Stimulated activated CD4-positive, alpha-beta T cell treated with anti-CD3 and anti-CD28 coated beads, Interleukin-1b, Interleukin-23, amount 100 ng/mL, for 1 hour (primary cell): Measurements from ENCODE around the gene ARID2.

Source experiments
- DNase-seq, 2 donors: peaks; one replicate each; pipeline ENCODE4 v3.0.0-alpha.2; 2020; ENCODE audit warnings: low read depth in 2 of 2

The ARID2 gene

DNA sequence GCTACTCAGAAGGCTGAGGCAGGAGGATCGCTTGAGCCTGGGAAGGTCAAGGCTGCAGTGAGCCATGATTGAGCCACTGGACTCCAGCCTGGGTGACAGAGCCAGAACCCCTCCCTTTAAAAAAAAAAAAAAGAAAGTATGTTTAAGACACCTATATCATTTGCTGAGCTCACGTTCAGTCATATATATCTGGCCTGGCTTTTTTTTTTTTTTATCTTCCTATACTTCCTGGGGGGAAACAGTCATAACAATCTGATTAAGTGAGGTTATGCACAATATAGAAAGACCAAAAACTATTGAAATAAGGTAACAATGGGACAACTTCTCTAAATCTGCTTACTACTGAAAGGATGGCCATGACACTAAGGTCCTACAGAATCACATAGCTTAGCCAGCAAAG lies 9.4 kb upstream of the ARID2 start:
- DNase-seq, result no peak

DNA sequence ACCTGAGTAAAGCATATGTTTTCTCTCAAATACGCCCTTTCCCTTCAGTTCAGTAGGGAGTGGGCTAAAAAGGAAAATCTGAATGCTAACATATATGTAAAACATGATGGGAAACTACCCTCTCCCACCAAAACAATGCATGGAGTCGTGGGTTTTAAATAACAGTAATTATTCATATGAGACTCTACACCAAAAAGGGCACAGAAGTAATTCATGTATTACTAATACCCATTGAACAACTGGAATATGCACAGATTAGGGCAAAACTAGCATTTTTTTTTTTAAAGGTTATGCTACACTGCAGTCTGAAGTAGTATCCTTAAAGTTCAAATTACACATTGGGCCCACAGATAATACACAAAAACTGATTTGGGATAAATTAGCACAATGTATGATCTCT lies 8.1 kb upstream of the ARID2 start:
- DNase-seq, result no peak

DNA sequence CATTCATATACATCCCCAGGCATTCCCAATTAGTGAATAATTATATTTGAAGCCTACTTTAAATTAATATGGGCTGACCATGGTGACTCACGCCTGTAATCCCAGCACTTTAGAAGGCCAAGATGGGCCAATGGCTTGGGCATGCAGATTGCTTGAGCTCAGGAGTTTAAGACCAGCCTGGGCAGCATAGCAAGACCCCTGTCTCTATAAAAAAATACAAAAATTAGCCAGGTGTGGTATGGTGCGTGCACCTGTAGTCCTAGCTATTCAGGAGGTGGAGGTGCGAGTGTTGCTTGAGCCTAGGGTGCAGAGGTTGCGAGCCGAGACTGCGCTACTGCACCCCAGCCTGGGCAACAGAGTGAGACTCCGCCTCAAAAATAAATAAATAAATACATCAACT lies 7.6 kb upstream of the ARID2 start:
- no peak for DNase-seq

DNA sequence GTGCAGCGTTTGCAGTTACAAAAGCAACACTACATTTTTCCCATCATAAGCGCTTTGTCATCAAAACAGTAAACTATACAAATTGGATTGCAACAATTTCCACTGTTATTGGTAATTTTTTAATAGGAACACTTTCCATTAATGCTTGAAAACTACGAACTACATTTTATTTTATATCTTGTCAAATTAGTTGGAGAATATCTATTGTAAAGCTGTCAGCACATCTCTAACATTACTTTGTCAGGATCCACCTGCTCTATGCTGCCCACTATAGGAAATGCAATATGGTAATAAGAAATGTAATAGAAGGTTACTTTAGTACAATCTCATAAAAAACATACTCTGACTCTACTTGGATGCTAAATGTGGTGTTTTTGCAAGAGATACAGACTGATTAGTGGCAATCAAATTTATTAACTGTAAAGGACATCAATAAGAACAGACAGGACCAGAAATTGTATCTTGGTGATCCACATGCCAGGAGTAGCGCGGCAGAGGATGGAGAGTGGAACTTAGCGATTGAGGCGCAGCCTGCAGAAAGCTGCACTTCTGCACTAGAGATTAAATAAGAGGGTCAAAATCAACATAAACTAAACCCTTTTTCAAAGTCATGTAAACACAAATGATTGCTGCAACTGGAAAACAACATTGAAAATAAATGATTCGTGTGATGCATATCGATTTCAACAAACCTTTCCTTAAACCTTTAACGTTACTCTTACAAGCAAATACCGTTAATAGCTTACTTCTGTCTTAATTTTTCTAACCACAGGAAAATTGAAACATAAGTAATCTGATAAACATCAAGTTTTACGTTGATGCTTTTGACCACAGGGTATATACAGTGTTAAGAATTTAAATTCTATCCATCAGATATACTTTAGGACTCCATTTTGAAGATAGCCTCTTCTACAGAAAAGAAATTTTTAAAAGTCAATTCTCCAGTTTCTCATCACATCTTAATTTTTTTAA lies 3.6 kb upstream of the ARID2 start:
- no peak for DNase-seq

DNA sequence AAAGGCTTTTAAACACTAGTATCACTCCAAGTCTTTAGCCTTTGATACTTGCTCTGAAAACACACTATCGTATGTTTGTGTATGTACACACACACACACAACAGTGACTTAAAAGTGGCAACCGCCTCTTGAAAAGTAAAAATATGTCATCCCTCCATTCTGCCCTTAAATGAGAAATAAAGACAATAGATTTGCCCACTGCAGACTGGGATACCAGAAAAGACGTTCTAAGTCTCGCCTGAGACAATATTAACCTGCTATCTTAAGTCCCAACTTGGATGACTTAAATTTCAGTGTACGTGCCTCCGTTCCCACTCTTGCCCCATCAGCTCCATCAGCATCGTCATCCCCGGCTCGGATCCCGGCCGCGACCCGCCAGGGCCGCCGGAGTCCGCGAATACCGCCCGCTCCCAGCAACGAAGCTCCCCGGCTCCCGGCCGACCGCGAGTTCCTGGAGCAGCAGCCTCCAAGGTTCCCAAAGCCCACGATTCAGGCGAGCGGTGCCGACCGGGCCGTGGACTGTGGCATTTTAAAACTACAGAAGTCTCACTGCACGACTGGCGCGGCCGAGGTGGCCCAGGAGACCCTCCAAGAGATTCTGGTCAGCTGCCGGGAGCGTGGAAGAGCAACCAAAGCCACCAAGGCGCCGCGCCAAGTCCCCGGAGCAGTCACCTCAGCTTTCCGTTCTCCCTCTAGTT lies 2.8 kb upstream of the ARID2 start:
- DNase-seq, result no peak

DNA sequence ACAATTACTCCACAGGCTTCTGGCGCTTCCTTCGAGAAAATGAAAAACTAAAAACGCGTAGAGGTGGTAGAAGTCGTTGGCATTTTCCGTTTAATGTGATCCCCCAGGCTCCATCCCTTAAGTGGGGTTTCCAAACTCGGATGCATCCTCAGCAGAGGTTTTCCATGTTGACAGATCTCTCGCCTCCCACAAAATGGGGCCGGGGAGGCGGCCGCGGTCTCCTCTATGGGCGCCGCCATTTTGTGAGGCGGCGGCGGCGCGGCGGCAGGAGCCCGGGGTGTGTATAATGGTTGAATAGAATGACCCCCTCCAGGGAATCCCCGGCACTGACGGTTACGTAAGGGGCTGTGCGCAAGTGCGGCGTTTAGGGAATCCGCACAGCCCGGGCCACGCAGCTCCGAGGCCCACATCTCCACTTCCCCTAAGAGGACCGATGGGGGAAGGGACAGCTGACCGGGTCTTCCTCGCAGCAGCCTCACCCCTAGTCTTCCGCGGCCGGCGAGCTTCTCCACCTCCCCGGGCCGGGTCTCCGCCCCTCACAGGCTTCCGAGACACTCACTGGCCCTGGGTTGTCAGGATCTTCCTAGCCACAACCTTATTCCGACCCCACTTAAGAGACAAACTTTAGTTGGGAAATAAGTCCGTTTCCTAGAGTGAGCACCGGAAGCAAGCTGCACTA lies 2.1 kb upstream of the ARID2 start:
- DNase-seq, result peak; percentile 70 to 73

DNA sequence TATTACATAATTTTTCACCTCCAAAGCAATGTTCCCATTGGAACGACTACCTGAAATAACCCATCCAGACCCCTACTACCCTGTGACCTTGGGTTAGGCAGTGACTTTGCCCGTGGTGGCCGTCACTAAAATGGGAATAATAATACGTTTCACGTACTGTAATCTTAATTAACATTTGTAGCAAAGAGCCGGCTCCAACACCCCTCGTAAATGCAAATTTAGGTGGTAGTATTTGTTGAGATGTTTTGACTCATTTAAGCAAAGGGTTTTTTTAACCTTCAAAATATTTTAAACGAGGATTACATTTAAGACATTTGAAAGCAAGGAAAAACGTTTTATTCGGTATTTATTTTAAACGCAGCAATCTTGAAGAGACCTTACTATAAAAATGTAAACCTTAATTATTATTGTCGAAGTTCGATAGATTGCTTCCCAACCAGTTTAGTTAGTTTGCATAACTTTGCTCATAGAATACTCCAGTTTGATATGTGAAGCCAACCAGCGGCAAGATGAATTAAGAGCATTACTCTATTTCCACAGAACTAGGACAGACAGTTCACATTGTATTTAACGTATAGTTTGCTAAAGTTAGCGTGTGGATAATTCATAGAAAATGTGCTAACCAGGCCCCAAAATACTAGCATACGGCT lies 1.4 kb upstream of the ARID2 start:
- no peak for DNase-seq

DNA sequence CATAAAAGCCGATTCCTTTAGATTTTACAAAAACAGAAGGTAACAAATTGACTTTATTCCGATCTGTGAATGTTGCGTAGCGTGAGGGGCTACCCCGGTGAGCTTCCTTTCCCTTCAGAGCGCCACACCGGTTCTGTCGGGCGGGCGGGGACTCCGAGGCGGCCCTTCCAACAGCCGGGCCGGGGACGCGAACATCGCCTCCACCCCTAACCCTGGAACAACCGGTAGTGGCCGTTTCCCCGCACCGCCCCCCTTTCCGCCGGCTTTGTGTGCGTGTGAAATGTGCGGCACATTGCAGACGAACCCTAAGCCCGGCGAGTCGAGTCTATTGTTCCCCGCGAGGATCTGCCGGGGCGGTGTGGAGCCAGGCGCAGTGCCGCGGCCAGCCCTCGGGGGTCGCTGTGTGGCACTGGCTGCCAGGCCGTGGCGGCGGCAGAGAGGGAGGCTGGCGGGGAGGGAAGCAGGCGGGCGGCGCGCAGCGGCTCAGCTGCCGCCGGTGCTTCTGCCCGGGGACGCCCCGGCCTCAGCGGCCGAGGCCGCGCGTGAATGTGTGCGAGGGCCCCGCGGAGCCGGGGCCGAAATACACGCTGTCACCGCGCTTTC lies 775 bp upstream of the ARID2 start:
- DNase-seq, result peak; percentile 86 to 94

DNA sequence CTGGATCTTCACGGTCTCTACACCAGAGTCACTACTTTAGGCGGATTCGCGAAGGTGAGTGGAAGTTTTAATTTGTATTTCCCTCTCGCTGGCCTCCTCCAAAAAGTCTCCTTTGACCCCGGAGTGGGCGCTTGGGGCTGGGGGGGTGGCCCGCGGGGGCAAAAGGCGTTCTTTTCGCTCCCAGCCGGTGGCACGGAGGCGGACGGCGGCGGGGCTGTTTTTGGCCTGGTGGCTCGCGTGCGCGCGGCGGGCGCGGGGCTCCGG lies 510 bp downstream of the ARID2 start:
- DNase-seq, result no peak

DNA sequence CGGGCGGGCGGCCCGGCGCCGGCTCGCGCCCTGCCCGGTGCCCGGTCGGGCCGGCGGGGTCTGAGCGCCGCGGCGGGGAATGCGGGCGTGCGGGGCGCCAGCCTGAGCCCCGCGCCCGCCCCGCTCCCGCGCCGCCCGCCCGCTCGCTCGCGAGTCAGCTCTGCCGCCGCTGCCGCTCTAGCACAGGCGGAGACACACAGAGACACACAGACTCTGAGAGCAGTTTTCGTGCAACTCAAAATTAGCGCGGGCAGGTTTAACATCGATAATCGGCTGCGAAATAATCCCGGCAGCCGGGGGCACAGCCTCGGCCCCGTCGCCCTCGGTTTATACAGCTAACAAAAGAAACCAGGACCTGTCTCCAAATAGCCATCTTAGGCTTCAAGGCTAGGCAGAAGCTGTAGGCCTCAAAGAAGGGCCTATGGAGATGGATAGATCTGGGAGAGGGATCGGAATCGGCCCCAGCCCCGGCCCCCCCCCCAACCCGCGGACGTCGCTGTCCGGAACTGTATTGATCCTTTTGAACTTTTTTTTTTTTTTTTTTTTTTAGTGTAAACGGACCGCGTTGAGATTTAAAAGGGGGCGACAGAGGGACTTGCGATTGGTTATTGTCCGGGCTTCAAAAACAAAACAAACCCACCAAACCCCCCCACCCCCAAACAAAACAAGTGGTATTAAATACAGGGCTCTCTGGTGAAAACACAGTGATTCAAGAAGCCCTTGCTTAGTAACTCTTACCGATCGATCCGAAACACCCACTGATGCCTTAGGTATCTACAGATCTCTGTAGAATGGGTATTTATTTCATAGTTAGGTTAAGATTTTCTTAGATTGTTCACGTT lies 1.1 kb downstream of the ARID2 start:
- DNase-seq, result peak in 1 of 2 donors; percentile 29

DNA sequence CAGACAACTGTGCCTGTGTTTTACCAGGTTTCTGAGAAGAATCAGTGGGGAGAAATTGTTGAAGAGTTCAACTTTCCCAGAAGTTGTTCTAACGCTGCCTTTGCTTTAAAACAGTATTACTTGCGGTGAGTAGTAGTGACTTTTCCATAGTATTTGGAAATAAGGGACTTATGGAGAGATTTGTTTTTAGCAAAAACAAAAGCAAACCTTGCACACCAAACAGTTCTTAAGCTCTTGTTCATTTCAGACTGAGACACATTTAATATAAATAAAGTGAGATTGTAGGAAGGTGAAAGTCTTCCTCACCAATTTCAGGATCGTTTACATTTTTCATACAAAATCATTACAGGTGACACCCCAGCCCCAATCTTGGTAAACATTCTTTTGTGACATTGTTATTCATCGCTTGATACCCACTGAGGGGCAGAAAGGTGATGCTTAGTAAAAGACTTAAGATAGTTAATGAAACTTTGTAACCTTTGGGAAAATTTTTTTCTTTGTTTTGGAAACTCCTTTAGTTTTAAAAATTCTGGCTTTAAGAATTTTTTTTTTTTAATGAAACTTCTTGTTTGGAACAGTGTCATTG lies 1.8 kb downstream of the ARID2 start:
- no peak for DNase-seq

DNA sequence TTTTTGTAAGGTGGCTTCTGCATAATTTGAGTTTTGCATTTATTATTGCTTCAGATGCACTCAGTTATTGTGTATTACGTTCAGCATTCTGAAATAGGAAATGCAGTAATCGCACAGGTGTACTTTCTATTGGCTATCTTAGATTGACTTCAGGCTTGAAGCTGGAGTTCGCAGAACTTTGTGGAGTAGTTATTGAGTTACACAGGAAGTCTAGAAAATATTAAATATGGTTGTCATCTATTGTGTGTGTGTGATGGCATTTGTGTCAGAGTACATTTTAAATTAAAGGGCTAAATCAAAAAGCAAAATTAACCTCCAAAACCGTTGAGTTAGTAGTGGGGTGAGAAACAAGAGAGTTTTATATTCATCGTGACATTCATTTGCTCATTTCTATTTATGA lies 2.7 kb downstream of the ARID2 start:
- no peak for DNase-seq

DNA sequence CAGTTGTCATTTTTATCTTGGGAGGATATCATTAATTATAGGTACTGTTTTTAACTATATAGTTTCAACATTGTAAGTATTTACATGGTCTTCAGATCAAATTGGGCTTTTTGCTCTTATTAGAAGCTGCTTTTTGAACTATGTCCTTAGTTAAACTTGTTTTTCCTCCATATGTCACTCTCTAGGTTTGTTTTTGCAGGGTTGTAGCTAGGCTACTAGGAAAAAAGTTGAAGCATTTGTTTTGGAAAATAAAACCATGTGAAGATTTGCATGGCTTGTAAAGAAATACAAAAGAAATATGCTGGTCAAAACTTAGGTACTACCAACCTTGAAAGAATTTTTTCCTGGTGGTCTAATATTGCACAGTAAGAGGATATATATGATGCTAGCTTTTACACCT lies 3.4 kb downstream of the ARID2 start:
- no peak for DNase-seq

DNA sequence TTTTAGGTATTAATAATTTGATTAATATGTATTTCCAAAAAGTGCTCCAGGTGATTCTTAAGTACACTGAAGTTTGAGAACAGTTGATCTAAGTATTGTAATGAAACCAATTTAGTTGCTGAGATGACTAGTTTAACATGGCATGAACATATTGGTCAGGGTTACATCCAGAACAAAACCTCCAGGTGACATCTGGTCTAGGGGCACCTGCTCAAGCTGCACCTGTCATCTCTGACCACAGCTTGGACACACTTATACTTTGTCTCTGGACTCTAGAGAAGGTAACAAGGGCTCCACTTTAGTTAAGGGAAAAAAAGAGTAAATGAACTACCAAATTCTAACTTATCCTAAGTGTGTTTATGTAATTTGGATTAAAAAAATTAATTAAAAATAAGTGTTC lies 8.1 kb downstream of the ARID2 start:
- DNase-seq, result no peak

DNA sequence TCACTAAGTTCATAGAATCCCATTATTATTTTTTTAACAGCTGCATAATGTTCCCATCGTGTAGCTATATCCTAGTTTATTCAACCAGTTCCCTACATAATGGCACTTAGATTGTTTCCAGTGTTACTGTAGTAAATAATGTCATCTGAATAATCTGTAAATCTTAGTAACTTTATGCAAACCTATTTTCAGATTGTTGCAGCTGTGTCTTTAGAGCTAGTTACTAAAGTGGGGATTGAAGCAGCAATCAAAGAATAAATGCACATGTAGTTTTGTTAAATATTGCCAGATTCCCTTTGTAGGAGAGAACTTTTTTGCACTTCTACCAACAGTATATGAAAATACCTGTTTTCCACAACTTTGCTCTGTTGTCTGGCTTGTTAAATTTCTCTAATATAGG lies 13.1 kb downstream of the ARID2 start:
- DNase-seq, result no peak

DNA sequence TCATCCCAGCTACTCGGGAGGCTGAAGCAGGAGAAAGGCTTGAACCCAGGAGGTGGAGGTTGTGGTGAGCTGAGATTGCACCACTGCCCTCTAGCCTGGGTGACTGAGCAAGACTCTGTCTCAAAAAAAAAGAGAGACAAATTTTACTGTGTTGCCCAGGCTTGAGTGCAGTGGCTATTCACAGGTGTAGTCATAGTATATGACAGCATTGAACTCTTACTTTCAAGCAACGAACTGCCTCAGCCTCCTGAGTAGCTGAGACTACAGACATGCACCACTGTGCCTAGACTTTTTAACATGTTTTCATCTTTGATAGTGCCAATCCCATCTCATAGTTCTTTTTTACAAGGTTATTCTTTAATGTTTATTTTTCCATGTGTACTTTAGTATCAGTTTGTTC lies 13.7 kb downstream of the ARID2 start:
- no peak for DNase-seq

DNA sequence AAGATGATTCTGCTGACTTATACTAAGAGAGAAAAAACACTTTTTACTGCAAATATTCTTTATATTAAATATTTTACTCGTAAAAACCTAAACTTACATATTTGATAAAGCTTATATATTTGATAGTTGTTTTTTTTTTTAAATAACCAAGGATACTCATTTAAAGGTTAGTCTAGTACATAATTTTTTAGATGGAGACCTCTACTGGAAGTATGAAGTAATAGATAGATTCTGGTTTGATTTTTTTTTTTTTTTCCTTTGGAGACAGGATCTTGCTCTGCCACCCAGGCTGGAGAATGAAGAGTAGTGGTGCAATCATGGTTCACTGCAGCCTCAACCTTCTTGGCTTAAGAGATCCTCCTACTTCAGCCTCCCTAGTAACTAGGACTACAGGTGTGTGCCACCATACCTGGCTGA lies 16.4 kb downstream of the ARID2 start:
- no peak for DNase-seq

DNA sequence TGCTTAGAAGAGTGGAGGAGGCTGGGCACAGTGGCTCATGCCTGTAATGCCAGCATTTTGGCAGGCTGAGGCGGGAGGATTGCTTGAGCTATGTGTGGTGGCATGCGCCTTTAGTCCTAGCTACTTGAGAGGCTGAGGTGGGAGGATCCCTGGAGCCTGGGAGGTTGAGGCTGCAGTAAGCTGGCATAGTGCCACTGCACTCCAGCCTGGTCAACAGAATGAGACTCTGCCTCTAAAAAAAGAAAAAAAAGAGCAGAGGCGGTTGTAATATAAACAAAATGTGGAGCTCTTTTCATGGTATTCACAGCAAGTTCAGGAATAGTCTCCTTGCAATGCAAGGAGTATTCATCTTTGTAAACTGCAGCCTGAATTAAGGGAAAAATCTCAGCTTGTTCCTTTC lies 27.2 kb downstream of the ARID2 start:
- DNase-seq, result no peak

DNA sequence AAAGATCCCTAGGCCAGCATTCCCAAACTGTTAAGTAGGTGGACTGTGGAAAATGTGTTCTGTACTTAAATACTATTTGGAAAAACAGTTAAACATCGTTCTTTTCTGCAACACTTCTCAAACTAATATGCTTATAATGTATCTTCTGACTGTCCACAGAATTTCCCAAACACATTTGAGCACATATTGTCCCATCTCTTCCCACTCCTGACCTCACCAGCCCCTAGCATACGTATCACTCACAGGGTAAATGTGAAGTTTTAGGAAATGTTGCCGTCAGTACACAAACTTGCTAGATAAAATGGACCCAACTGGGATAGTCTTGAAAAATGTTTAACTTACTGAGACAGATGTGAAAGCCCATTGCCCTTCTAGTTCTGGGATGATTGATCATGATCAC lies 27.7 kb downstream of the ARID2 start:
- DNase-seq, result no peak

DNA sequence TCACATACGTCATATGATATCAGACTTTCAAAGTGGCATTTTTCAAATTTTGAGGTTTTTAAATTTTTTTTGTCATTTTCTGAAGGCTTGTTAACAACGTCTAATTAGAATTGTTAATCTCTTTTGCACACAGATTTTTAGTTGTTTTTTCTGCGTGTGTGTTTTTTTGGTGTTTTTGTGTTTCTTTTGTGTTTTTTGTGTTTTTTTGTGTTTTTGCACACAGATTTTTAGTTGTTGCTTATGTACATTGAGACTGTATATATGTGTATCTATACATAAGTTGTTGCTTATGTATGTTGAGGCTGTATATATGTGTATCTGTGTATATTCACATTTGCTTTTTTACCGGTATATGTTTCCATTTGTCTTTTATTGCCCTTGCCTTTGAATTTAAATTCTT lies 30.8 kb downstream of the ARID2 start:
- no peak for DNase-seq
